GM18508 (cell line): Measurements from ENCODE around the gene TMEM60.
"Not testable (repeated sequence)": the region's sequence is repeated elsewhere in the genome, so short reads cannot be mapped to it uniquely, and the experiment has no call there.

Experiments used
- ATAC-seq: cut with Tn5 transposase; IDR thresholded peaks from one replicate; pipeline ENCODE4 v1.9.1; 2021; ENCODE audit warnings: moderate number of reproducible peaks; ENCODE audit not compliant: insufficient read depth, unreplicated experiment

The TMEM60 gene

DNA sequence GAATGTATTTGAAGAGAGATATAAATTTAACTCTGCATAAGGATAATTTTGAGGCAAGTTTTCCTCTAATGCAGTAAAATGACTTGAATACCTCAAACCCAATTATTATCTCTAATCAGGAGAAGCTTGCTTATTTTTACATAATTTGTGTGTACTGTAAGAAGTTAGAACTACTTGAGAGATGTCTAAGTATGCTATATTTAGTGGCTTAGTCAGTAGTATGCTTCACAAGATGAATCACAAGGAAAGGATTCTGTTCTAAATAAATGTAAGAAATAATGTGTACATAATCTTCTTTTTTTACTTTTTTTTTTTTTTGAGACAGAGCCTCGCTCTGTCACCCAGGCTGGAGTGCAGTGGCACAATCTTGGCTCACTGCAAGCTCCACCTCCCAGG lies 14.1 kb upstream of the TMEM60 start:
- no peak for ATAC-seq

GRCh38 chr7:77811516-77812289 lies 13.5 kb upstream of the TMEM60 start:
- no peak for ATAC-seq

- no peak for ATAC-seq
These were observed 10.3 kb upstream of the TMEM60 start for GRCh38 chr7:77808517-77808916.

- no peak for ATAC-seq
These were observed 8.2 kb upstream of the TMEM60 start for GRCh38 chr7:77806425-77806824.

- ATAC-seq: no peak
These were observed 4.5 kb upstream of the TMEM60 start for GRCh38 chr7:77802557-77803405.

GRCh38 chr7:77800730-77801129 lies 2.5 kb upstream of the TMEM60 start:
- ATAC-seq: no peak

DNA sequence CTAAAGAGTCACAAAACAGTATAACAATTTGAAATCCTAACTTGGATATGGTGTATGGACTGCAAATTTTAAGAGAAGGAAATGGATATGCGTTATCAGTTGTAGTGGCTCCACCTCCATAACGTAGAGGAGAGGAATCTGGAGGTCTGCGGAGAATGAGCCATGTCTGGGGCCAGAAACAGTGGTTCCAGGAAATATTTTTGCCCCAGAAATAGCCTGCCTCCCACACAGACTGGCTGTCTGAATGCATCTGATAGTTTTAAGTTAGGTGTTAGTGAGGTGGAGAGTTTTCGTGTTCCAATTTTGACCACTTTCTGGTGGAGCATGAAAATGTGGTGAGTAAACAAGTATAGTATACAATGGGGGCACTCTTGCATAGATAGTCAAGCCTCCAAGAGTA lies 1.9 kb upstream of the TMEM60 start:
- no peak for ATAC-seq

DNA sequence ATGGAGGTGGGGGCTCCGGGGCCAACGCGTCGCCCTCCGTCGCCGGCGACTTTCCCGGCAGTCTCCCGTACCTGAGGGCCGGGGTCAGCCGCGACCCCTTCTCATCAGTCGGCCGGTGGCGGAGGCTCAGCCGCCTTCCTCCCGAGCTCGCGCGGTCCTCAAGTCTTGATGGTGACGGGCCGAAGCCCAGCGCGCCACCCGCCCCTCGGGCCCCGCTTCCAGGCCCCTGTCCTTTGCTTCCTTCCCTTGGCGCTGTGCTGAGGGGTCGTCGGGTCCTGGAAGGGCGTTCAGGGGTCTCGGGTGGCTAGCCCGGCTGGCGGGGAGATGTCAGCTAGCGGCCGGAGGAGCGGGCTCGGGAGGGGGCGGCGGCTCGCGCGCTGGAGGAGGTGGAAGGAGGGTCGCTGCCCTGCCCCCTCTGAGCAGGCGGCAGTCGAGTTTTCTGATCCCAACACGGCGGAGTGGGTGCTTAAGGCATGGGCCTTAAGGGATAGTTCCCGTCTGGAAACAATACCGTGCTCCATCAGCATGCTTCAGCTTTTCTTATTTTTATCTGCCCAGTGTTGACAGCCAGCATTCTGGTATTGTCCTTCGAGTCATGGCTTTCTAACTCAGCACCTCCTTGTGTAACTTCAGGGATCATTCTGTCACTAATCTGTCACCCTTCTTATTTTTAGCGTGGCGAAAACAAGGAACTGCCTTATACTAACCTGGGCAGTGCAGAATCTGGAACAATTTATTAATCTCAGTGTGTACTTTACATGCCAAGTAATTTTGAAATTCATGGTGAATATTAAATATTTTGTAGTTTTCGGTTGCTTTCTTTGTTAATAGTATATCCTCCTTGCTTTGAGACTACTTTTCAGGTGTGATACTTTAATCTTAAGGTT lies 1.1 kb upstream of the TMEM60 start:
- ATAC-seq: no peak

DNA sequence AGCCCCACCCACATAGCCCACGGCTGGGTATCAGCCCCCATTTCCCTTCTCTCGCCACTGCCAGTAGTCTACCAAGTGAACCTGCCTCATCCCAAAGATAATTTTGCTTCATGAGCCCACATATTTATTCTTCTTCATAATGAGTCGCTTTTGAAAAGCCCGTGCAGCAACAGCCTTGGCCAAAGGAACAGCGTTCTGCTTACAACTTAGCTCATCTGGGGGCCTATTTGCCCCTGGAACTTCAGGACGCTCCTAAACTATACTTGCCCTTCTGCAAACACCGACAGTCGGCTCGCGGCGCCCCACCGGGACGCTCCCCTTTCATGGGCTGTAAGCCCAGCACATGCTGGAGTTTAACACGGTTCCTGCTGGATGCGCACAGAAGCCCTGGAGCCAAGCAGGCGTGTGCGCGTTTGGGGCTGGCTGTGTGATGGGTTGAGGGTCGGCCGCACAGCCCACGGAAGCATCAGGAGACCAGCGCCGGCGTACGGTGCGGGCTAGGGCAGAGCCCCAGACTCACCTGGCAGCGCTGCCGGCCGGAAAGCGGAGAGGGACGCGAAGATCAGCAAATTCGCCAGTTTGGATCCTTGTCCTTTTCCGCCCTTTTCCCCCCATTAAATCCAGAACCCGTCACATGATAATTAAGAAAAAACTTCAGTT lies 370 bp downstream of the TMEM60 start:
- peak; percentile 10 for ATAC-seq

DNA sequence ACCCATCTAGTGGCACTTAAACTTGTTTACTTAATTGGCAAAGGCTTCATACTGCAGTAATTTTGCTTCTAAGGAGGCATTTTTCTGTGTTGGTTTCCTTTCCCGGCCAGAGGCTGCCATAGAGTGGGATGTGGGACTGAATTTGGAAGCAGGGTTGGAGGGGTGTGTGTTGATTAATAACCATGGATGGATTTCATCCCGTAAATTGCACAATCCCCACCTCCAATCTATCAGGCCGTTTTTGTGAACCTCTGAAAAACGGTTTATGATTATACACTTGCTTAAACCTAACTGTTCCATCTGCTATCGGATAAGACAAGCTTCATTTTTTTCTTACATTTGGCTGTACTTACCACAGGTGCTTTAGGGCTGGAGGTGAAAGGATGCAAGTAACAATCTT lies 1.3 kb downstream of the TMEM60 start:
- ATAC-seq: no peak

GRCh38 chr7:77796109-77796508 lies 2.1 kb downstream of the TMEM60 start:
- no peak for ATAC-seq

DNA sequence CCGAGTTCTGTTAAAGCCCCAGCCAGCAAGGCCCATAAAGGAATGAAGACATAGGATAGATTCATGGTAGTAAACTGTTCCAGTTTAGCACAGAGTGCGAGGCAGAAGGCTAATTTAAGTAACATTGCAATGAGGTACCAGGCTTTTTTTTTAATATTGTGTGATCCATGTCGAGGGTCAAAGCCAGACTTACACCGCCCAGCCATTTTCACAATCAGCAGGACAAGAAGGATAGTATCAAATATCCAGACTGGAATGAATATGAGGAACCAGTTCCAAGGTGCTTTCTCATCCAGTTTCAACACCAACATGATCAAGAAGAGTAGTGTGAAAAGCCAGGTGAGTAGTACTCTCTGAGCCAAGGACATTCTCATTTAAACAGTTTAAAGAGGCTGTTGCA lies 4.2 kb downstream of the TMEM60 start:
- no peak for ATAC-seq

DNA sequence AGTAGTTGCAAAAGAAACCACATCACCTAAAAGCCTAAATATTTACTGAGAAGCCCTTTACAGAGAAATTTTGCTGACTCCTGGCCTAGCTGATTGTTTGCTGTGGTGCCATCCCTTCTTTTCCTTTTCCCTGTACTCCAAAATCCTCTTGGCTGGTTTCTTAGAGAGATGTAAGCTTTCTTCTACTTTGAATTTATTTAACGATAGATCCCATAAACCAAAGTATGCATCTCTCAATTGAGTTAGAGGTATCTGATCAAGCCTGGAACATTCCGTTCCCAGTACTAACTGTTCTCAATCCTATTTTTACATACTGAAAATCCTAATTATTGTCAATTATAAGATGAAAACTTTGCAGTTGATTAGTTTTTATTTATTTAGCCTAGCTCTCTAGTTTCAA lies 6.3 kb downstream of the TMEM60 start:
- ATAC-seq: no peak

DNA sequence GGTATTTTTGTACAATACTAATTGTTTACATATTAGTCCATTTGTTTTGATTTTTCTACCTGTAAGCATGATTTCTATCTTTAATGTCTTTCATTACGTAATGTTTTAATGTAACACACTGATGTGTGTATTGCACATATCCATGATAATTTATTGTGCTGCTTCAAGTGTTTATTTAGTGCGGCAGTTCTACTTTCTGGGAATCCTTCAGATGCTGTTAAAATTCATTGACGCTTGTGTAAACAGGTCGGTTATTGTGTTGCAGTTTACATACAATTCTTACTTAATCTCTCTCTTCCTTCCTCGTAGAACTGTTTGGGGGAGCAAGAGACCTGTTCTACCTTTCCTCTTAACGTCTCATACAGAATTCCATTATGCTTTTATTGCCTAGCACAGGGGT lies 6.9 kb downstream of the TMEM60 start:
- ATAC-seq: no peak

GRCh38 chr7:77788327-77788902 lies 9.8 kb downstream of the TMEM60 start:
- ATAC-seq: no peak

GRCh38 chr7:77786741-77787140 lies 11.5 kb downstream of the TMEM60 start:
- no peak for ATAC-seq

DNA sequence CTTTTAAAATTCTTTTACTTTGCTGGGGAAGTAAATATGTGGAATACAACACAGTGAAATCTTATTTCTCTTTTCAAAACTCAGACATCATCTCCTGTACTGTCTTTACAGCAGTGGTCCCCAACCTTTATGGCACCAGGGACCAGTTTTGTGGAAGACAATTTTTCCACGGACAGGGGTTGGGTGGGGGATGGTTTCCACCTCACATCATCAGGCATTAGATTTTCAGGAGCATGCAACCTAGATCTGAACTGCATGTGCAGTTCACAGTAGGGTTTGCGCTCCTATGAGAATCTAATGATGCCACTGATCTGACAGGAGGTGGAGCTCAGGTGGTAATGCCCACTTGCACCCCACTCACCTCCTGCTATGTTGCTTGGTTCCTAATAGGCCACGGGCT lies 12.2 kb downstream of the TMEM60 start:
- ATAC-seq: no peak

GRCh38 chr7:77784426-77784825 lies 13.8 kb downstream of the TMEM60 start:
- ATAC-seq: not testable (repeated sequence)

GRCh38 chr7:77783545-77783944 lies 14.7 kb downstream of the TMEM60 start:
- ATAC-seq: no peak

- ATAC-seq: no peak
These were observed 15.1 kb downstream of the TMEM60 start for GRCh38 chr7:77783111-77783510.
